Esophagus squamous epithelium (tissue), 4 donors: Measurements from ENCODE around the gene CCDC85C.

Experiments used
- CTCF ChIP-seq, 6 experiments: fragments of 450-650 bp in 4 of 6; fragments of 200-600 bp in 2 of 6; sonication (generic) in 2 of 6; IDR thresholded peaks; one replicate each; pipeline ENCODE4 v1.5.1; 2016 to 2019; ENCODE audit warnings: antibody characterized with exemption in 6 of 6, mild to moderate bottlenecking in 4 of 6, moderate library complexity in 4 of 6
- POLR2A ChIP-seq, 4 donors: fragments of 450-650 bp; IDR thresholded peaks; one replicate each; pipeline ENCODE4 v1.6.1; 2017; ENCODE audit warnings: antibody characterized with exemption in 4 of 4, mild to moderate bottlenecking in 4 of 4, moderate library complexity in 3 of 4

- TF ChIP-seq CTCF (IDR thresholded peaks at IDR 0.05) (no peak), POLR2A (IDR thresholded peaks at IDR 0.05) (no peak)
Measured at GRCh38 chr14:99509871-99510555, 94.0 kb downstream of the CCDC85C start.
